Measurements from ENCODE around the gene DDX31.

DDX31 gene

GRCh38 chr9:132548751-132549640, 120.8 kb downstream of the DDX31 start:
- TF ChIP-seq BHLHE40 (IDR thresholded peaks at IDR 0.05; ENCODE audit: borderline replicate concordance), result no peak
- ChIA-PET CTCF (no interaction called here), POLR2A (interaction anchor here (1.1 kb wide), 1 partner anchor 11 kb away, joined by 3 read pairs; no protein-coding TSS in a partner anchor)
- DNase-seq (ENCODE audit: extremely low spot score), result no peak

- no peak for DNase-seq (ENCODE audit: extremely low spot score)
- ChIA-PET POLR2A (no interaction called here), CTCF (no interaction called here)
Observed at GRCh38 chr9:132547976-132548730, 121.6 kb downstream of the DDX31 start.

GRCh38 chr9:132547436-132547835, 122.3 kb downstream of the DDX31 start:
- TF ChIP-seq FOXM1 (IDR thresholded peaks at IDR 0.05; ENCODE audit: borderline replicate concordance) (no peak), SP1 (IDR thresholded peaks at IDR 0.05) (no peak), PKNOX1 (IDR thresholded peaks at IDR 0.05) (no peak), SUZ12 (IDR thresholded peaks at IDR 0.05) (no peak), ELF4 (IDR thresholded peaks at IDR 0.05) (no peak), L3MBTL2 (conservative IDR thresholded peaks at IDR 0.05) (no peak), LEF1 (IDR thresholded peaks at IDR 0.05; ENCODE audit: borderline replicate concordance) (no peak), FOXK2 (IDR thresholded peaks at IDR 0.05) (no peak), NFRKB (IDR thresholded peaks at IDR 0.05) (no peak), CTBP1 (IDR thresholded peaks at IDR 0.05; ENCODE audit: borderline replicate concordance) (no peak), HDGF (IDR thresholded peaks at IDR 0.05; ENCODE audit: borderline replicate concordance) (no peak)
- no peak for DNase-seq (ENCODE audit: extremely low spot score)
- POLR2A ChIA-PET, result no interaction called here
- CTCF ChIA-PET, result interaction anchor here (1.0 kb wide), 1 partner anchor 10 kb away, joined by 3 read pairs; no protein-coding TSS in a partner anchor

More at GRCh38 chr9:132547976-132548730, 121.6 kb downstream of the DDX31 start:
- TF ChIP-seq LEF1 (IDR thresholded peaks at IDR 0.05; ENCODE audit: borderline replicate concordance) (no peak), L3MBTL2 (conservative IDR thresholded peaks at IDR 0.05) (no peak), NFRKB (IDR thresholded peaks at IDR 0.05) (no peak), ZNF384 (IDR thresholded peaks at IDR 0.05) (no peak), BHLHE40 (IDR thresholded peaks at IDR 0.05; ENCODE audit: borderline replicate concordance) (no peak), CTBP1 (IDR thresholded peaks at IDR 0.05; ENCODE audit: borderline replicate concordance) (no peak), HDGF (IDR thresholded peaks at IDR 0.05; ENCODE audit: borderline replicate concordance) (no peak), SP1 (IDR thresholded peaks at IDR 0.05) (no peak), ELF4 (IDR thresholded peaks at IDR 0.05) (no peak), SUZ12 (IDR thresholded peaks at IDR 0.05) (no peak), TARDBP (IDR thresholded peaks at IDR 0.05) (no peak), FOXA1 (IDR thresholded peaks at IDR 0.05) (no peak), ARNT (IDR thresholded peaks at IDR 0.05) (no peak), FOXM1 (IDR thresholded peaks at IDR 0.05; ENCODE audit: borderline replicate concordance) (no peak), PKNOX1 (IDR thresholded peaks at IDR 0.05) (no peak), FOXK2 (IDR thresholded peaks at IDR 0.05) (no peak)

GRCh38 chr9:132547052-132547431, 122.7 kb downstream of the DDX31 start:
- no peak for DNase-seq (ENCODE audit: extremely low spot score)

More at GRCh38 chr9:132547052-132547431, 122.7 kb downstream of the DDX31 start:
- ChIA-PET POLR2A (no interaction called here), CTCF (interaction anchor here (0.6 to 1.0 kb wide), 3 partner anchors 10 to 48 kb away, joined by 3 to 6 read pairs (median 4); no protein-coding TSS in a partner anchor)
- TF ChIP-seq ZNF384 (IDR thresholded peaks at IDR 0.05), result no peak
- TF ChIP-seq L3MBTL2 (conservative IDR thresholded peaks at IDR 0.05), result no peak
- TF ChIP-seq BHLHE40 (IDR thresholded peaks at IDR 0.05; ENCODE audit: borderline replicate concordance), result no peak
- no peak for TF ChIP-seq FOXK2 (IDR thresholded peaks at IDR 0.05)
- TF ChIP-seq LEF1 (IDR thresholded peaks at IDR 0.05; ENCODE audit: borderline replicate concordance), result no peak
- TF ChIP-seq ELF4 (IDR thresholded peaks at IDR 0.05), result no peak
- no peak for TF ChIP-seq SP1 (IDR thresholded peaks at IDR 0.05)
- no peak for TF ChIP-seq HDGF (IDR thresholded peaks at IDR 0.05; ENCODE audit: borderline replicate concordance)
- no peak for TF ChIP-seq PKNOX1 (IDR thresholded peaks at IDR 0.05)
- TF ChIP-seq ARNT (IDR thresholded peaks at IDR 0.05), result no peak
- TF ChIP-seq TARDBP (IDR thresholded peaks at IDR 0.05), result no peak
- no peak for TF ChIP-seq CTBP1 (IDR thresholded peaks at IDR 0.05; ENCODE audit: borderline replicate concordance)
- TF ChIP-seq NFRKB (IDR thresholded peaks at IDR 0.05), result no peak

Measured in HEK293T (cell line).